Caco-2 (cell line): Measurements from ENCODE around the gene NRL. TPM values are rescaled to one million over a fixed set of nuclear protein-coding genes. Genes with fewer than 3 reads are reported as not detected.

ENCODE experiments used
- BruUV-seq: library from RNA; stranded (reverse); fragments of 400-500 nt; replicated peaks from 2 replicates; lab custom pipeline; 2021; lab: Mats Ljungman, UMichigan
- CTCF ChIA-PET: fragments of 300-600 bp; sonication (Branson Sonifier 250); formaldehyde crosslinking; loops from one replicate; lab custom pipeline; 2022; ENCODE audit warnings: antibody characterized with exemption; lab: Charles Lee
- POLR2A ChIA-PET: fragments of 300-600 bp; sonication (Branson Sonifier 250); formaldehyde crosslinking; loops from one replicate; lab custom pipeline; 2022; ENCODE audit warnings: antibody characterized with exemption; lab: Charles Lee
- DNase-seq, 2 experiments: peaks; one replicate each; pipeline versions ENCODE4 v3.0.0 to v3.0.0-alpha.2; 2020 to 2022
- H3K27me3 ChIP-seq: replicated peaks from 2 replicates; pipeline ENCODE4 v1.6.0; 2011; ENCODE audit warnings: low read length; ENCODE audit not compliant: control insufficient read depth, insufficient read depth
- H3K36me3 ChIP-seq: 2 replicates; pipeline ENCODE4 v1.5.1; 2011; ENCODE audit warnings: low read length; ENCODE audit not compliant: control insufficient read depth, insufficient read depth
- H3K4me1 ChIP-seq: fragments of 250-450 bp; sonication (Bioruptor Pico); 2 replicates; pipeline ENCODE4 v1.5.1; 2020; ENCODE audit warnings: mild to moderate bottlenecking
- H3K4me3 ChIP-seq: 2 replicates; pipeline ENCODE4 v1.5.1; 2011; ENCODE audit warnings: low read depth, mild to moderate bottlenecking, control low read depth, low read length
- H3K9me3 ChIP-seq: fragments of 250-450 bp; sonication (Bioruptor Pico); 2 replicates; pipeline ENCODE4 v1.5.1; 2020; ENCODE audit warnings: mild to moderate bottlenecking, moderate library complexity
- H3K27ac Mint-ChIP-seq: one replicate; pipeline ENCODE4 v1.8.0; 2022; ENCODE audit warnings: mixed read lengths; ENCODE audit not compliant: unreplicated experiment
- H3K27me3 Mint-ChIP-seq: one replicate; pipeline ENCODE4 v1.8.0; 2022; ENCODE audit warnings: mixed read lengths; ENCODE audit not compliant: insufficient read depth, unreplicated experiment
- H3K36me3 Mint-ChIP-seq: one replicate; pipeline ENCODE4 v1.8.0; 2022; ENCODE audit warnings: mild to moderate bottlenecking, mixed read lengths; ENCODE audit not compliant: insufficient read depth, unreplicated experiment
- H3K4me1 Mint-ChIP-seq: one replicate; pipeline ENCODE4 v1.8.0; 2022; ENCODE audit warnings: low read depth, mixed read lengths; ENCODE audit not compliant: unreplicated experiment
- H3K4me3 Mint-ChIP-seq: one replicate; pipeline ENCODE4 v1.8.0; 2022; ENCODE audit warnings: mild to moderate bottlenecking, moderate library complexity, mixed read lengths; ENCODE audit not compliant: unreplicated experiment
- H3K9me3 Mint-ChIP-seq: one replicate; pipeline ENCODE4 v1.8.0; 2022; ENCODE audit warnings: mixed read lengths; ENCODE audit not compliant: unreplicated experiment
- intact Hi-C: fragments of 100-400 bp; cut with micrococcal nuclease; formaldehyde crosslinking; loops from one replicate; pipeline ENCODE4 v1.10.0; 2022; ENCODE audit not compliant: unreplicated experiment
- total RNA-seq: library from RNA; stranded (reverse); gene quantifications from 2 replicates; pipeline ENCODE4 v1.2.3, GENCODE V29; 2022
- TF ChIP-seq, protein P1 (sequence below), 2 experiments: fragments of 200-600 bp in 1 of 2; IDR thresholded peaks; 1 replicate in 1 of 2; 2 replicates in 1 of 2; pipeline versions ENCODE4 v1.5.1 to v1.8.0; 2011 to 2022; ENCODE audit warnings: antibody characterized with exemption in 1 of 2, control low read depth in 1 of 2, inconsistent platforms in 1 of 2, low read depth in 1 of 2, low read length in 1 of 2, mild to moderate bottlenecking in 1 of 2, moderate library complexity in 1 of 2; ENCODE audit not compliant: insufficient read depth in 1 of 2, severe bottlenecking in 1 of 2, unreplicated experiment in 1 of 2

The NRL gene
- total RNA-seq, 1 experiment from 2014 or later = 2.1 TPM

DNA sequence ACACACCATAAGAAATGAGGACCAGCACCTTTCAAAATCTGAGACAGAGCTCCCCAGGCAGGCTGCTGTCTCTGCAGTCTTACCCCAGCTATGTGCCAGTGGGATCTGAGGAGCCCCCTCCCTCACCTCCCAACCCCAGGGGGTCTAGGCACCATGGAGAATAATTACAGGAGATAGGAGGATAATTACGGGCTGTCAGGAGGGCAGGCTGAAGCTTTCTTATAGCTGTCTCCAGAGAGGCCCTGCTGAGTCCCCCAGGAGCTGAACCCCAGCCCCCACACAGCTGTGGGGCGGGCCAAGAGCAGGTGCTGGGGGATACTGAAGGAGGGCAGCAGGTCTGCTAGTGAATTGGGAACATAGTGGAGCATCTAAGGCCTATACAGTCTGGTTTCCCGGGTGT is 36.6 kb downstream of the NRL start:
- Histone ChIP-seq H3K27me3 (no peaks in the 10 kb centered on the region; the same call in 1 of the 2 replicates), H3K4me1 (peaks cover 14% of the 10 kb centered on the region), H3K36me3 (no peaks in the 10 kb centered on the region), H3K4me3 (no peak overlapping the region), H3K9me3 (no peaks in the 10 kb centered on the region)
- no peaks in the 10 kb centered on the region for H3K9me3 Mint-ChIP-seq
- H3K36me3 Mint-ChIP-seq = peaks cover 10% of the 10 kb centered on the region
- H3K27ac Mint-ChIP-seq = no peak overlapping the region
- POLR2A ChIA-PET = no interaction called here
- peaks cover 16% of the 10 kb centered on the region for H3K4me1 Mint-ChIP-seq
- TF ChIP-seq, protein P1, sequence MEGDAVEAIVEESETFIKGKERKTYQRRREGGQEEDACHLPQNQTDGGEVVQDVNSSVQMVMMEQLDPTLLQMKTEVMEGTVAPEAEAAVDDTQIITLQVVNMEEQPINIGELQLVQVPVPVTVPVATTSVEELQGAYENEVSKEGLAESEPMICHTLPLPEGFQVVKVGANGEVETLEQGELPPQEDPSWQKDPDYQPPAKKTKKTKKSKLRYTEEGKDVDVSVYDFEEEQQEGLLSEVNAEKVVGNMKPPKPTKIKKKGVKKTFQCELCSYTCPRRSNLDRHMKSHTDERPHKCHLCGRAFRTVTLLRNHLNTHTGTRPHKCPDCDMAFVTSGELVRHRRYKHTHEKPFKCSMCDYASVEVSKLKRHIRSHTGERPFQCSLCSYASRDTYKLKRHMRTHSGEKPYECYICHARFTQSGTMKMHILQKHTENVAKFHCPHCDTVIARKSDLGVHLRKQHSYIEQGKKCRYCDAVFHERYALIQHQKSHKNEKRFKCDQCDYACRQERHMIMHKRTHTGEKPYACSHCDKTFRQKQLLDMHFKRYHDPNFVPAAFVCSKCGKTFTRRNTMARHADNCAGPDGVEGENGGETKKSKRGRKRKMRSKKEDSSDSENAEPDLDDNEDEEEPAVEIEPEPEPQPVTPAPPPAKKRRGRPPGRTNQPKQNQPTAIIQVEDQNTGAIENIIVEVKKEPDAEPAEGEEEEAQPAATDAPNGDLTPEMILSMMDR (IDR thresholded peaks at IDR 0.05; ENCODE audit: insufficient read depth in 1 of 2, low read depth in 1 of 2, low read length in 1 of 2, severe bottlenecking in 1 of 2, unreplicated experiment in 1 of 2) = no peak
- no peak for DNase-seq
- BruUV-seq = no TSS peak
- no peaks in the 10 kb centered on the region for H3K27me3 Mint-ChIP-seq
- H3K4me3 Mint-ChIP-seq = no peak overlapping the region
- intact Hi-C loops = no loop called here
- CTCF ChIA-PET = no interaction called here

DNA sequence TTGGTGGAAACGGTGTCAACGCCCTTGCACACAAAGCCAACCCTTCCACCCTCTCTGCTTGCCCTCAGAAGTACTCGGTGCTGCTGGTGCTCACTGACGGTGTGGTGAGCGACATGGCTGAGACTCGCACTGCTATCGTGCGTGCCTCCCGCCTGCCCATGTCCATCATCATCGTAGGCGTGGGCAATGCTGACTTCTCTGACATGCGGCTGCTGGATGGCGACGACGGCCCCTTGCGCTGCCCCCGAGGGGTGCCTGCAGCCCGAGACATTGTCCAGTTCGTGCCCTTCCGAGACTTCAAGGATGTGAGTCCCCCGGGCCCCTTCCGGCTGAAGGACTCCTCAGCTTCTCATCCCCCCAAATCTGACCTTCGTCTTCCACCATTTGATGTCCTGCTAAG is 37.7 kb downstream of the NRL start:
- BruUV-seq = no TSS peak
- peaks cover 10% of the 10 kb centered on the region for H3K4me1 ChIP-seq
- Mint-ChIP-seq H3K9me3 (no peaks in the 10 kb centered on the region), H3K27ac (no peak overlapping the region), H3K4me3 (no peak overlapping the region), H3K36me3 (peaks cover 6% of the 10 kb centered on the region), H3K27me3 (no peaks in the 10 kb centered on the region), H3K4me1 (peaks cover 13% of the 10 kb centered on the region)
- no peak for DNase-seq
- intact Hi-C loops = no loop called here
- no peak overlapping the region for H3K4me3 ChIP-seq
- CTCF ChIA-PET = no interaction called here
- POLR2A ChIA-PET = no interaction called here
- TF ChIP-seq, protein P1 (IDR thresholded peaks at IDR 0.05; ENCODE audit: insufficient read depth in 1 of 2, low read depth in 1 of 2, low read length in 1 of 2, severe bottlenecking in 1 of 2, unreplicated experiment in 1 of 2) = no peak
- H3K36me3 ChIP-seq = no peaks in the 10 kb centered on the region
- H3K27me3 ChIP-seq = no peaks in the 10 kb centered on the region; the same call in 1 of the 2 replicates
- H3K9me3 ChIP-seq = no peaks in the 10 kb centered on the region

DNA sequence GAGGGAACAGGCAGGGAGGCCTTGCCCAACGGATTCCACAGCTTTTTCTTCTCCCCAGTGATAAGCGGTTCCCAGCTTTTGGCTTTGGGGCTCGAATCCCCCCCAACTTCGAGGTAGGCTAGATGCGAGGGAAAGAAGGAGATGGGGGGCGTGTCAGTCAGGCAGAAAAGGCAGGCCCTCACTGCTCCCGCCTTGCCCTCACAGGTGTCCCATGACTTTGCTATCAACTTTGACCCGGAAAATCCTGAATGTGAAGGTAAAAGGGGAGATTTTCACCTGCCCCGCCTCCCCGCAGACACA is 38.5 kb downstream of the NRL start:
- H3K4me3 ChIP-seq = no peak overlapping the region
- ChIA-PET POLR2A (no interaction called here), CTCF (no interaction called here)
- intact Hi-C loops = no loop called here
- Mint-ChIP-seq H3K4me1 (peaks cover 9% of the 10 kb centered on the region), H3K27ac (no peak overlapping the region), H3K4me3 (no peak overlapping the region), H3K36me3 (peaks cover 5% of the 10 kb centered on the region), H3K27me3 (no peaks in the 10 kb centered on the region), H3K9me3 (no peaks in the 10 kb centered on the region)
- H3K4me1 ChIP-seq = peaks cover 6% of the 10 kb centered on the region; the same call in 1 of the 2 replicates
- TF ChIP-seq, protein P1 (IDR thresholded peaks at IDR 0.05; ENCODE audit: insufficient read depth in 1 of 2, low read depth in 1 of 2, low read length in 1 of 2, severe bottlenecking in 1 of 2, unreplicated experiment in 1 of 2) = no peak
- no TSS peak for BruUV-seq
- H3K27me3 ChIP-seq = no peaks in the 10 kb centered on the region; the same call in 1 of the 2 replicates
- no peaks in the 10 kb centered on the region for H3K36me3 ChIP-seq
- H3K9me3 ChIP-seq = no peaks in the 10 kb centered on the region
- no peak for DNase-seq
